ENCODE data around the gene ZBTB42.
"Not testable (repeated sequence)": the region's sequence is repeated elsewhere in the genome, so short reads cannot be mapped to it uniquely, and the experiment has no call there.

Gene ZBTB42

DNA sequence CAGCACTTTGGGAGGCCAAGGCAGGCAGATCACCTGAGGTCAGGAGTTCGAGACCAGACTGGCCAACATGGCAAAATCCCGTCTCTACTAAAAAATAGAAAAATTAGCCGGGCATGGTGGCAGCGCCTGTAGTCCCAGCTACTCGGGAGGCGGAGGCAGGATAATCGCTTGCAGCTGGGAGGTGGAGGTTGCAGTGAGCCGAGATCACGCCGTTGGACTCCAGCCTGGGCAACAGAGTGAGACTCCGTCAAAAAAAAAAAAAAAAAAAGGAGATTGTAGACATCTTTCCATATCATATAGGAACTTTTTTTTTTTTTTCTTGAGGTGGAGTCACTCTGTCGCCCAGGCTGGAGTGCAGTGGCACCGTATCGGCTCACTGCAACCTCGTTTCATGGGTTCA is 13.8 kb downstream of the ZBTB42 start:
- not testable (repeated sequence) for H3K9ac ChIP-seq (ENCODE audit: low read depth, low read length); H3K4me1 ChIP-seq (ENCODE audit: control insufficient read depth, insufficient read depth, low read length); H3K36me3 ChIP-seq (ENCODE audit: control insufficient read depth, insufficient read depth, low read length); H3K9me3 ChIP-seq (ENCODE audit: control insufficient read depth, insufficient read depth, low read length)
- peaks cover 11% of the 10 kb centered on the region for H3K27me3 ChIP-seq (ENCODE audit: control insufficient read depth, insufficient read depth, low read length)
- peak overlapping the region; percentile 93 for H3K4me3 ChIP-seq (ENCODE audit: low read depth, low read length)

DNA sequence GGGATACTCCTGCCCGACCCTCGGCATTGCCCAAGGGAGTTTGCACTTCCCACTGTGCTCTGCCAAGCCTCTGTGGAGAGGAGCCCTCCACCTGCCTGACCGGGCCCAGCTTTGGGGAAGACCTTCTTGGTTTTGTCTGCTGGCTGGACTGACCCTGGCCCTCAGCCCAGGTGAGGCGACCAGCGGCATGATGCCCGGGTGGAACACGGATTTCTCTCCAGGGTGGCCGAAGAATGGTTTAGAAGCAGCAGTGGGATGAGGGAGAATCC is 15.6 kb downstream of the ZBTB42 start:
- Histone ChIP-seq H3K27me3 (ENCODE audit: control insufficient read depth, insufficient read depth, low read length) (peaks cover 11% of the 10 kb centered on the region), H3K9me3 (ENCODE audit: control insufficient read depth, insufficient read depth, low read length) (no peaks in the 10 kb centered on the region), H3K9ac (ENCODE audit: low read depth, low read length) (peak overlapping the region; percentile 87), H3K36me3 (ENCODE audit: control insufficient read depth, insufficient read depth, low read length) (no peaks in the 10 kb centered on the region), H3K4me1 (ENCODE audit: control insufficient read depth, insufficient read depth, low read length) (peaks cover 6% of the 10 kb centered on the region), H3K4me3 (ENCODE audit: low read depth, low read length) (peak overlapping the region; percentile 93)

DNA sequence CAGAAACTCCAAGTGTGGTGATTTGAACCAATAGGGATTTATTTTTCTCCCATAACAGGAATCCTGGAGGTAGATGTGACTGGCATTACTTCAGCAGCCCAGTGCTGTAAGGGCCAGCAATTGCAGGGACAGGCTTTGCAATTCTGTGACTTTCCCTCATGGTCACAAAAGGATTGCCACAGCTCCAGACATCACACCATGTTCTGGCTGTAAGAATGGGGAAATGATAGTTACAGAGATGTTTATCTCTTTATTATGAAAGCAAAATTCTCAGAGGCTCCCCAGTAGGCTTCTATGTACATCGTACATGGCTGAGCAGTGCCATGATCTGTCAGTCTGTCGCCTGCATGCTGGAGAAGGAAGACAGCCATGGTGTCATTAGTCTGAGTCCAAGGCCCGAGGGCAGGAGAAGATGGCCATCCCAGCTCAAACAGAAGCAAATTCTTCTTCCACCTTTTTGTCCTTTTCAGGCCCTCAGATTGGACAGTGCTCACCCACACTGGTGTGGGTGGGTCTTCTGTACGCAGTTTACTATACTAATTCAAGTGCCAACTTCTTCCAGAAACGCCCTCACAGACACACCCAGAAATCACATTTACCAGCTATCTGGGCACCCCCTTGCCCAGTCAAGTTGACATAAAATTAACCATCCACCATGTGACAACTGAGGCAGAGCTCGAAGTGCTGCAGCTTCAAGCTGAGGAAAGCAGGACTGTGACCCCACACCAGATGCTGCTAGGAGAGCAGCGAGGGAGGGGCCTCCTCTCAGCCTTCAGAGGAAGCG is 17.2 kb downstream of the ZBTB42 start:
- Histone ChIP-seq H3K9me3 (ENCODE audit: control insufficient read depth, insufficient read depth, low read length) (no peaks in the 10 kb centered on the region), H3K4me1 (ENCODE audit: control insufficient read depth, insufficient read depth, low read length) (peaks cover 6% of the 10 kb centered on the region), H3K4me3 (ENCODE audit: low read depth, low read length) (no peak overlapping the region), H3K9ac (ENCODE audit: low read depth, low read length) (no peak overlapping the region), H3K27me3 (ENCODE audit: control insufficient read depth, insufficient read depth, low read length) (peaks cover 11% of the 10 kb centered on the region), H3K36me3 (ENCODE audit: control insufficient read depth, insufficient read depth, low read length) (no peaks in the 10 kb centered on the region)

DNA sequence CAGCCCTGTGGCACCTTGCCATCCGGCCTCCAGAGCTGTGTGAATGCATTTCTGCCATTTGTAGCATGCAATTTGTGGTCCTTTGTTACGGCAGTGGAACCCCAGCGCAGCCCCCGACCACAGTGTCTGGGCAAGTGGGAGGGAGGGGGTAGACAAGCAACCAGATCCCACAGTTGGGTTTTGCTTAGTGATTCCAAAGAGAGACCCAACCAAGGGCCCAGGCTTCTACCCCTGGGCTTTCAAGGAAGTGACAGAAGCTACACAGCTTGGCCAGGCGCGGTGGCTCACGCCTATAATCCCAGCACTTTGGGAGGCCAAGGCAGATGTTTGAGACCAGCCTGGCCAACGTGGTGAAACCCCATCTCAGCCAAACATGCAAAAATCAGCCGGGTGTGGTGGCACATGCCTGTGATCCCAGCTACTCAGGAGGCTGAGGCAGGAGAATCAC is 17.8 kb downstream of the ZBTB42 start:
- peaks cover 11% of the 10 kb centered on the region for H3K27me3 ChIP-seq (ENCODE audit: control insufficient read depth, insufficient read depth, low read length)
- no peaks in the 10 kb centered on the region for H3K9me3 ChIP-seq (ENCODE audit: control insufficient read depth, insufficient read depth, low read length)
- H3K4me1 ChIP-seq (ENCODE audit: control insufficient read depth, insufficient read depth, low read length): peaks cover 6% of the 10 kb centered on the region
- H3K36me3 ChIP-seq (ENCODE audit: control insufficient read depth, insufficient read depth, low read length): no peaks in the 10 kb centered on the region
- H3K4me3 ChIP-seq (ENCODE audit: low read depth, low read length): no peak overlapping the region
- no peak overlapping the region for H3K9ac ChIP-seq (ENCODE audit: low read depth, low read length)

DNA sequence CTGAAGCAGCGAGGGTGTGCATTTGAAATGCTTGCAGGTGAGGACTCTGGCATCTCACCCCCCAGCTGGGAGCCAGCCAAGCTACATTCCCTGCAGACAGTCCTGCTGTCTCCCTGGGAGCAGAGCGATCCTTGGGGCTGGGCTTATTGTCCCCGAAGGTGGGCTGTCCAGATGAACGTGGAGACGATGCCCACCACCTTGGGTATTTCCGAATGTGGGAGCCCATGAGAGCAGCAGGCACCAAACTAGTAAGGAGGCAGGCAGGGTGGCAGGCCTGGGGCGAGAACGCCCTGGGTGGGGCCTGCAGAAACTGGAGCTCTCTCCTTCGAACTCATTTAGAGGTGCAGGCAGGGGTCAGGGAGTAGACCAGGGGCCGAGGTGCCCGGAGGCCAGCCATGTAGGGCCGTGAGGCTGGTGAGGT is 18.5 kb downstream of the ZBTB42 start:
- H3K9ac ChIP-seq (ENCODE audit: low read depth, low read length): no peak overlapping the region
- H3K4me1 ChIP-seq (ENCODE audit: control insufficient read depth, insufficient read depth, low read length): peaks cover 6% of the 10 kb centered on the region
- H3K36me3 ChIP-seq (ENCODE audit: control insufficient read depth, insufficient read depth, low read length): no peaks in the 10 kb centered on the region
- peaks cover 15% of the 10 kb centered on the region for H3K27me3 ChIP-seq (ENCODE audit: control insufficient read depth, insufficient read depth, low read length)
- H3K9me3 ChIP-seq (ENCODE audit: control insufficient read depth, insufficient read depth, low read length): no peaks in the 10 kb centered on the region
- no peak overlapping the region for H3K4me3 ChIP-seq (ENCODE audit: low read depth, low read length)

DNA sequence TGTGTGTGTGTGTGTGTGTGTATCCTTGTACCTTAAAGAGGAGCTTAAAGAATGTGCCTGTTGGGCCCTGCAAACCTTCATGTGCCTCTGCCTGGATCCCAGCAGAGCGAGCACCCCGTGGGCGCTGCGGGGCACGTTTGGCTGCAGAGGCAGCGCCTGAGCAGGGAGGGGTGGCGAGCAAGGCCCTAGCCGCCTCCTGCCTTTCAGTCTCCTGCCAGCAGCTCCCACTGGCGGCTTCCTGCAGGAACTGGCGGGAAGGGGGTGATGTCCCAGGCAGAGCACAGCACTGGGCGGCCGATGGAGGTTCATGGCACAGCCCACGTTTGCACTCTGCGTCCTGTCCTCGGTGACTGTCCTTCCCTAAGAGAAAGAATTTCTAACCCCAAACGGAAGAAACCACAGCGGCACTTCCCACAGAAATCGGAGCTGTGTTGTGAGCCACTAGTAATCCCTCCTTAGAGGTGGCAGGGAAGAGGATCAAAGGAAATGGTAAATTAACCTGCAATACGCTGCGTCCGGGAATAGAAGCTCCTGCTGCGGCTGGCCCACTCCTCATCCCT is 19.8 kb downstream of the ZBTB42 start:
- Histone ChIP-seq H3K9me3 (ENCODE audit: control insufficient read depth, insufficient read depth, low read length) (no peaks in the 10 kb centered on the region), H3K4me3 (ENCODE audit: low read depth, low read length) (no peak overlapping the region), H3K27me3 (ENCODE audit: control insufficient read depth, insufficient read depth, low read length) (peaks cover 27% of the 10 kb centered on the region), H3K36me3 (ENCODE audit: control insufficient read depth, insufficient read depth, low read length) (no peaks in the 10 kb centered on the region), H3K4me1 (ENCODE audit: control insufficient read depth, insufficient read depth, low read length) (peaks cover 6% of the 10 kb centered on the region), H3K9ac (ENCODE audit: low read depth, low read length) (peak overlapping the region; percentile 3)

DNA sequence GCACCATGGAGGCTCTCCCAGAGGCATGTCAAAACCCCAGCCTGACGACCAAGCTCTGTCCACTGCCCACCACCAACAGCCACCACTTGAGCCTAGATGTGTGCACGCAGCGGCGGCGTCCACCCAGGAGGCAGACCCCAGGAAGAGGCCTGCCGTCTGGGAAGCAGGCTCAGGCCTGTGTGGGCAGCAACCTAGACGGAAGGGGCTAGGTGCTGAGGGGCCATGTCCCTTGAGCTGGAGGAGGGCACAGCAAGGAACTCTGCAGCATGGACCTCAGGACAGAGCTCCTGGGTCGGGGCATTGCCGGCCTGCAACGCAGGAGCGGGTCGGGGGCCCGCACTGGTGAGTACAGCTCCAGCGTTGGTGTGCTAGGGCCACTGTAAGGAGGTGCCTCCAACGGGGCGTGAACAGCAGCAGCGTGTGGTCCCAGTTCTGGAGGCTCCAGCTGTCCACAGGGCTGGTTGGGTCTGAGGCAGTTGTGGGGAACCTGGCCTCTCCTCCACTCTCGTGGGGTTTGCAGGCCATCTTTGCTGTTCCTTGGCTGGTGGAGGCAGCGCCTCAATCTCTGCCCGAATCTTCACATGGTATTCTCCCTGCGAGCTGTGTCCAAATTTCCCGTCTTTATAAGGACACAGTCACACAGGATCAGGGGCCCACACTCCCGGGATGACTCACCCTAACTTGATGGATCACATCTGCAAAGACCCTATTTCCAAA is 20.5 kb downstream of the ZBTB42 start:
- Histone ChIP-seq H3K4me3 (ENCODE audit: low read depth, low read length) (no peak overlapping the region), H3K9me3 (ENCODE audit: control insufficient read depth, insufficient read depth, low read length) (no peaks in the 10 kb centered on the region), H3K9ac (ENCODE audit: low read depth, low read length) (no peak overlapping the region), H3K4me1 (ENCODE audit: control insufficient read depth, insufficient read depth, low read length) (peaks cover 6% of the 10 kb centered on the region), H3K27me3 (ENCODE audit: control insufficient read depth, insufficient read depth, low read length) (peaks cover 28% of the 10 kb centered on the region), H3K36me3 (ENCODE audit: control insufficient read depth, insufficient read depth, low read length) (no peaks in the 10 kb centered on the region)

DNA sequence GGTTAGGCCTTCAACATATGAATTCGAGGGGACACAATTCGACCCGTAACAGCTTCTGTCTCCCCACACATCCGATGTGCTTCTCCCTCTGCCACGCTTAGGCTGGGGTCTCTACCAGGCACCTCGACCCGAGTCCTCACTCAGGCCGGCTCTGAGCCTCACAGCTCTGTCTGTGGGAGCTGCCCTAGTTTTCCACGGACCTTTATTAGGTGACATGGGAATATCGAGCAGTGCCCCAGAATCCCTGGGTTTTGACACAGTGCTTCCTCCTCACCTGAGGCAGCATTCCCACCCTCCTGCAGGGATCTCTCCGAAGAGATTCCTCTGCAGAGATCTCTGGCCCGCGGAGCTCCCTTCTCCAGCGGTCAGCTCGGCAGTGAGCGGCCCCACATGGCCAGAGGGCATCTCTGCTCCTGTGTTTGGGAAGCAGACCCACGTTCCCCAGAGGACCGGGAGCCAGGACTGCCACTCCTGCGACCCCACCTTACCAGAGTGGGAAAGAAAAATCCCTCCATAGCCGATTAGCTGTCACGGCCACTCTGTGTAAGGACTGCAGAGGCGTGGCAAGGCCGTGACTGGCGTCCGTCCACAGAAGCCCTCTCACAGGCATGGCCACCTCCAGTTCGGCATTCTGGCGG is 21.2 kb downstream of the ZBTB42 start:
- peaks cover 21% of the 10 kb centered on the region for H3K27me3 ChIP-seq (ENCODE audit: control insufficient read depth, insufficient read depth, low read length)
- H3K4me3 ChIP-seq (ENCODE audit: low read depth, low read length): no peak overlapping the region
- no peak overlapping the region for H3K9ac ChIP-seq (ENCODE audit: low read depth, low read length)
- no peaks in the 10 kb centered on the region for H3K9me3 ChIP-seq (ENCODE audit: control insufficient read depth, insufficient read depth, low read length)
- no peaks in the 10 kb centered on the region for H3K36me3 ChIP-seq (ENCODE audit: control insufficient read depth, insufficient read depth, low read length)
- peaks cover 4% of the 10 kb centered on the region for H3K4me1 ChIP-seq (ENCODE audit: control insufficient read depth, insufficient read depth, low read length)

DNA sequence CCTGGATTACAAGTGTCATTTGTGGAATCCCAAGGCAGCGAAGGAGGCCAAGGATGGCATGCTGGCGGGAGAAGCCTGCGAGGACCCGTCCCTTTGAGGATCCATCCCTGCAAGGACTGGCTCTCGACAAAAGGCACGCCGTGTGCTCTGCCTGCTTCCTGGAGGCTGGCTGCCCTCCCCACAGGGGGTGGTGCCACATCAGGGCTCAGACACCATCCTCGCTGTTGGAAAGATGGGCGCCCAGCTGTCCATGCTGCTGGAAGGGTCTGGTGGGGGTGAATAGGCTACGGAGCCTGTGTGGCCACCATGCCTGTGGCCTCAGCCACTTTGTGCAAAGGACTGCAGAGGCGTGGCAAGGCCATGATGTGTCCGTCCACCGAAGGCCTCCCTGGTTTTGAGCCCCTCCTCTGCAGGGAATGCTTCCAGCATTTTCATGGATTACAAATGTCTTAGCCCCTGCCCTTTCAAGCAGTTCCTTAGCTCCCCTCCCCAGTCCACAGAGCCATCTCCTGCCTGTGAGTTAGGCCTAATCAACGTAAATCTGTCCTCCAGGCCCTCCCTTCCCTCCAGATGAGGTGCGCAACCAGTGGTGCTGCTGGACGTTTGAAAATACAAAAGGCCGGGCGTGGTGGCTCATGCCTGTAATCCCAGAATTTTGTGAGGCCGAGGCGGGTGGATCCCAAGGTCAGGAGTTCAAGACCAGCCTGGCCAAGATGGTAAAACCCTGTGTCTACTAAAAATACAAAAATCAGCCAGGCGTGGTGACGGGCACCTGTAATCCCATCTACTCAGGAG is 22.1 kb downstream of the ZBTB42 start:
- no peaks in the 10 kb centered on the region for H3K9me3 ChIP-seq (ENCODE audit: control insufficient read depth, insufficient read depth, low read length)
- no peak overlapping the region for H3K9ac ChIP-seq (ENCODE audit: low read depth, low read length)
- H3K4me1 ChIP-seq (ENCODE audit: control insufficient read depth, insufficient read depth, low read length): peaks cover 4% of the 10 kb centered on the region
- H3K4me3 ChIP-seq (ENCODE audit: low read depth, low read length): no peak overlapping the region
- no peaks in the 10 kb centered on the region for H3K36me3 ChIP-seq (ENCODE audit: control insufficient read depth, insufficient read depth, low read length)
- H3K27me3 ChIP-seq (ENCODE audit: control insufficient read depth, insufficient read depth, low read length): peaks cover 23% of the 10 kb centered on the region

DNA sequence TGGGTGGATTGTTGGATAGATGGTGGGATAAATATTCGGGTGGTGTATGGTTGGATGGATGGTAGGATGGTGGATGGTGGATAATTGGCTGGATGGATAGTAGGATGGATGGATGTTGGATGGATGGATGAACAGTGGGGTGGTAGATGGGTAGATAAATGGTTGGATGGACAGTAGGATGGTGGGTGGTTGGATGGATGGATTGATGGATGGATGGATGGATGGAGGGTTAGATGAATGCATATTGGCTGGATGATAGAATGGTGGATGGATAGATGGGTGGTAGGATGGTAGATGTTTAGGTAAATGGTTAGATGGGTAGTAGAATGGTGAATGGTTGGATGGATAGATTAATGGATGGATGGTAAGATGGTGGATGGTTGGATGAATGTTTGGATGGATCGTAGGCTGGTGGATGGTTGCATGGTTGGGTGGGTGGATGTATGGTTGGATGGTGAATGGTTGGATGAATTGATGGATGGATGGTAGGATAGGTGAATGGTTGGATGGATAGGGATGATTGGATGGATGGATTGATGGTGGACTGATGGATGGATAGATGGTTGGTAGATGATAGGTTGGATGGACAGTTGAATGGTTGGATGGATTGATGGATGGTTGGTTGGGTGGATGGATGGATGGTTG is 23.6 kb downstream of the ZBTB42 start:
- Histone ChIP-seq H3K9me3 (ENCODE audit: control insufficient read depth, insufficient read depth, low read length) (no peaks in the 10 kb centered on the region), H3K27me3 (ENCODE audit: control insufficient read depth, insufficient read depth, low read length) (peaks cover 23% of the 10 kb centered on the region), H3K9ac (ENCODE audit: low read depth, low read length) (no peak overlapping the region), H3K4me3 (ENCODE audit: low read depth, low read length) (no peak overlapping the region), H3K4me1 (ENCODE audit: control insufficient read depth, insufficient read depth, low read length) (peaks cover 4% of the 10 kb centered on the region), H3K36me3 (ENCODE audit: control insufficient read depth, insufficient read depth, low read length) (no peaks in the 10 kb centered on the region)
